MCF 10A (cell line): ENCODE results near the gene ARMC7. TPM values are rescaled to one million over a fixed set of nuclear protein-coding genes. Genes with fewer than 3 reads are reported as not detected.

Source experiments
- Bru-seq: library from RNA; stranded (reverse); fragments of 400-500 nt; gene quantifications from one replicate; lab custom pipeline; 2021; lab: Mats Ljungman, UMichigan
- BruChase-seq, 2 experiments: library from RNA; stranded (reverse); fragments of 400-500 nt; gene quantifications; one replicate each; lab custom pipeline; 2021; lab: Mats Ljungman, UMichigan
- BruUV-seq: library from RNA; stranded (reverse); fragments of 400-500 nt; replicated peaks from 2 replicates; lab custom pipeline; 2021; lab: Mats Ljungman, UMichigan
- CTCF ChIA-PET: fragments of 300-600 bp; sonication (Branson Sonifier 250); formaldehyde crosslinking; extraction: SDS; loops from one replicate; lab custom pipeline; 2021; ENCODE audit warnings: antibody characterized with exemption, inconsistent platforms; lab: Yijun Ruan, JAX
- POLR2A ChIA-PET: fragments of 300-600, 350-650 bp; sonication (Branson Sonifier 250); formaldehyde crosslinking; extraction: SDS; loops from one replicate; lab custom pipeline; 2020; ENCODE audit warnings: antibody characterized with exemption, inconsistent platforms; lab: Yijun Ruan, JAX
- DNase-seq: peaks from one replicate; pipeline ENCODE4 v3.0.0-alpha.2; 2018; ENCODE audit not compliant: unreplicated experiment
- H3K27ac Mint-ChIP-seq: one replicate; pipeline ENCODE4 v1.8.0; 2022; ENCODE audit warnings: mild to moderate bottlenecking, low read depth, mixed read lengths; ENCODE audit not compliant: unreplicated experiment
- H3K27me3 Mint-ChIP-seq: one replicate; pipeline ENCODE4 v1.8.0; 2022; ENCODE audit warnings: mixed read lengths; ENCODE audit not compliant: insufficient read depth, unreplicated experiment
- H3K36me3 Mint-ChIP-seq: one replicate; pipeline ENCODE4 v1.8.0; 2022; ENCODE audit warnings: mild to moderate bottlenecking, moderate library complexity, mixed read lengths; ENCODE audit not compliant: insufficient read depth, unreplicated experiment
- H3K4me1 Mint-ChIP-seq: one replicate; pipeline ENCODE4 v1.8.0; 2022; ENCODE audit warnings: mixed read lengths; ENCODE audit not compliant: insufficient read depth, unreplicated experiment
- H3K4me3 Mint-ChIP-seq: one replicate; pipeline ENCODE4 v1.8.0; 2022; ENCODE audit warnings: mild to moderate bottlenecking, moderate library complexity, mixed read lengths; ENCODE audit not compliant: unreplicated experiment
- H3K9me3 Mint-ChIP-seq: one replicate; pipeline ENCODE4 v1.8.0; 2022; ENCODE audit warnings: mixed read lengths; ENCODE audit not compliant: unreplicated experiment
- CTCF ChIP-seq: fragments of 200-600 bp; IDR thresholded peaks from one replicate; pipeline ENCODE4 v1.8.0; 2022; ENCODE audit warnings: antibody characterized with exemption, mild to moderate bottlenecking; ENCODE audit not compliant: unreplicated experiment
- intact Hi-C: fragments of 100-400 bp; cut with micrococcal nuclease; formaldehyde crosslinking; loops from 2 replicates; pipeline ENCODE4 v1.14.1; 2022
- long read RNA-seq: library from polyadenylated mRNA; stranded (forward); transcript quantifications from one replicate; pipeline ENCODE4 v2.0.0, GENCODE V29; 2022
- total RNA-seq: library from RNA; stranded (reverse); gene quantifications from 2 replicates; pipeline ENCODE4 v1.2.3, GENCODE V29; 2022

The ARMC7 gene
- total RNA-seq (9.3 and 13.3 TPM in 2 replicates), Bru-seq, nascent RNA (percentile 48 among the genes with signal in this experiment), BruChase-seq, experiment 1, labeled RNA remaining after a 6-hour chase (percentile 58 among the genes with signal in this experiment), BruChase-seq, experiment 2, labeled RNA remaining after a 2-hour chase (percentile 61 among the genes with signal in this experiment)
- long read RNA-seq, transcript ARMC7-201 (3 exons, 2,126 nt), result major isoform, 9 of 14 reads
- long read RNA-seq, partial matches to known transcripts, result 0 of 14 reads
- long read RNA-seq, other reads (novel, unspliced or antisense), result 4 of 14 reads

DNA sequence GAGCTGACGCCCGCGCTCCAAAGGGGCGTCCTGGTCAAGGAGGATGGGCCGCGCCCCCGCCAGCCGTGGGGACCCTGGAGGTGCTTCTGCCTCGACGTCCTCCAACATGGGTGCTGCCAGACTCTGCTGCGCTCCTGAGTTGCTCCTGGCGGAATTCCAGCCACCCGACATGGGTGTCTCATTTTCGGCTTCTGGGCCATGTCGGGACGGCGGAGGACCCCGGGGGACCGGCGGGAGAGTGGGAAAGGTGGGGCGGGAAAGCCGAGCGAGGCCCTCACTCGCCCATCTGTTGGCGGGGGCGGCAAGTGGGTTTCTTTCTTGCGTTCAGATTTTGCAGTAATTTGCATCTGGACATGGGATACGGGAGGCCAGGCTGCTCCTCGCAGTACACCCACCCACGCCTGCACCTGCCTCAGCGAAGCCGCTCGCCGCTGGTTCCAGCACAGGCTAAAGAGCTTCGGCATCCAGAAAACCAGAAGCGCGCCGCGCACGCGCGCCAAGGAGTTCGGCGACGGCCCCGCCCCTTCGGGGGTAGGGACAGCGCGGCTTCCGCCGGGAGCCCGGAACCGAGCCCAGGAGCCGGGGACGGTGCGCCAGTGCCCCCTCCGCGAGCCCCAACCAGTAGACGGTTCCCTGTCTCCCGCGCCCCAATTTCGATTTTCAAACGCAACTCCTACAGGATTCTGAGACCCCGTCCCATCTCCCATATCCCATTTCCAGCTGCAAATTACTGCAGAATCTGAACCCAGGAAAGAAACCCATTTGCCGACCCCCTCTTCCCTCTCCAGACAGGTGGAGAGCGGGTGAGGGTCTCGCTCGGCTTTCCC, at the start of gene ARMC7:
Gene ARMC7 (plus strand): TSS at position 563 of the 827 bp plus-strand sequence. CDS start 320 bp downstream, outside the sequence.
- ChIA-PET POLR2A (interaction anchor here (0.6 to 3.4 kb wide), 30 partner anchors 10 to 232 kb away, joined by 3 to 37 read pairs (median 5); partner anchors contain the start of genes GGA3, JPT1, KCTD2 and MRPL58), CTCF (interaction anchor here (0.6 to 9.5 kb wide), 5 partner anchors 22 to 172 kb away, joined by 3 to 136 read pairs (median 4); partner anchors contain the start of gene NT5C)
- peaks cover 12% of the 10 kb centered on the region for H3K4me1 Mint-ChIP-seq
- no peaks in the 10 kb centered on the region for H3K9me3 Mint-ChIP-seq
- peak within 1 kb of the TSS; percentile 39 for H3K27ac Mint-ChIP-seq
- no TSS peak for BruUV-seq
- H3K27me3 Mint-ChIP-seq, result no peaks in the 10 kb centered on the region
- H3K4me3 Mint-ChIP-seq, result peak within 1 kb of the TSS; percentile 78
- peaks cover 5% of the 10 kb centered on the region for H3K36me3 Mint-ChIP-seq
- intact Hi-C loops, result loop anchor here (1.0 to 5.0 kb wide), 3 partner anchors 39 to 303 kb away; no protein-coding TSS in a partner anchor
- TF ChIP-seq CTCF, result no peak
- peak; percentile 86 for DNase-seq

GRCh38 chr17:75060434-75061054, 49.2 kb upstream of the ARMC7 start:
- BruUV-seq, result no TSS peak
- no peak overlapping the region for H3K4me3 Mint-ChIP-seq
- CTCF ChIA-PET, result interaction anchor here (0.5 to 4.9 kb wide), 19 partner anchors 9 to 141 kb away, joined by 3 to 38 read pairs (median 5); partner anchors contain the start of genes HID1, NT5C and SLC16A5
- no peak overlapping the region for H3K27ac Mint-ChIP-seq
- H3K9me3 Mint-ChIP-seq, result no peaks in the 10 kb centered on the region
- H3K4me1 Mint-ChIP-seq, result no peaks in the 10 kb centered on the region
- DNase-seq, result no peak
- peaks cover 62% of the 10 kb centered on the region for H3K36me3 Mint-ChIP-seq
- TF ChIP-seq CTCF, result no peak
- no peaks in the 10 kb centered on the region for H3K27me3 Mint-ChIP-seq
- intact Hi-C loops, result no loop called here
- POLR2A ChIA-PET, result interaction anchor here (0.7 to 1.7 kb wide), 11 partner anchors 9 to 146 kb away, joined by 3 to 7 read pairs (median 4); partner anchors contain the start of genes ARMC7, ATP5PD and KCTD2

DNA sequence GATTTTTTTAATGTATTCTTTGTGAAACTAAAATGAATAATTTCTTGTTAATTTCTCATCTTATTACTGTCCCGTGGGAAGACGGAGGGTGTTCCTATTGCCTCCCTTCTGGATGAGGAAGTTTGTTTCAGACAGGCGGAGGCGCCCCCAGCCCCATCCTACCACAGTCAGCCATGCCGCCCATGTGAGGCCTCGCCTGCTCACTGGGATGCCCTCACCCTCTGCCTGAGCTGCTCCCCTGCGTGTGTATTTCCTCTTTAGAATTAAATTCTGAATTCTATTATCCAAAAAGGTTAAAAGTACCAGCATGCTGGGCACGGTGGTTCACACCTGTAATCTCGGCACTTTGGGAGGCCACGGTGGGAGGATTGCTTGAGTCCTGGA, 48.7 kb upstream of the ARMC7 start:
- Mint-ChIP-seq H3K27ac (no peak overlapping the region), H3K36me3 (peaks cover 56% of the 10 kb centered on the region), H3K4me3 (no peak overlapping the region), H3K4me1 (no peaks in the 10 kb centered on the region), H3K27me3 (no peaks in the 10 kb centered on the region), H3K9me3 (no peaks in the 10 kb centered on the region)
- ChIA-PET POLR2A (interaction anchor here (0.7 to 1.7 kb wide), 7 partner anchors 9 to 140 kb away, joined by 3 to 7 read pairs (median 4); partner anchors contain the start of genes ARMC7, ATP5PD and KCTD2), CTCF (interaction anchor here (0.5 to 4.9 kb wide), 10 partner anchors 9 to 141 kb away, joined by 3 to 38 read pairs (median 6); partner anchors contain the start of genes NT5C and SLC16A5)
- intact Hi-C loops, result no loop called here
- no peak for TF ChIP-seq CTCF
- no peak for DNase-seq
- BruUV-seq, result no TSS peak
